ENCODE data around the gene PTOV1. TPM values are rescaled to one million over a fixed set of nuclear protein-coding genes. Genes with fewer than 3 reads are reported as not detected.
A peak's percentile ranks its signal among the peaks of the same experiment; 100 is the strongest.

Gene PTOV1
- total and polyA plus RNA-seq, 2 of the 8 experiments (the other 6 are each of a cell fraction or from before 2014, with no cell fraction given), result 147 to 251 TPM

DNA sequence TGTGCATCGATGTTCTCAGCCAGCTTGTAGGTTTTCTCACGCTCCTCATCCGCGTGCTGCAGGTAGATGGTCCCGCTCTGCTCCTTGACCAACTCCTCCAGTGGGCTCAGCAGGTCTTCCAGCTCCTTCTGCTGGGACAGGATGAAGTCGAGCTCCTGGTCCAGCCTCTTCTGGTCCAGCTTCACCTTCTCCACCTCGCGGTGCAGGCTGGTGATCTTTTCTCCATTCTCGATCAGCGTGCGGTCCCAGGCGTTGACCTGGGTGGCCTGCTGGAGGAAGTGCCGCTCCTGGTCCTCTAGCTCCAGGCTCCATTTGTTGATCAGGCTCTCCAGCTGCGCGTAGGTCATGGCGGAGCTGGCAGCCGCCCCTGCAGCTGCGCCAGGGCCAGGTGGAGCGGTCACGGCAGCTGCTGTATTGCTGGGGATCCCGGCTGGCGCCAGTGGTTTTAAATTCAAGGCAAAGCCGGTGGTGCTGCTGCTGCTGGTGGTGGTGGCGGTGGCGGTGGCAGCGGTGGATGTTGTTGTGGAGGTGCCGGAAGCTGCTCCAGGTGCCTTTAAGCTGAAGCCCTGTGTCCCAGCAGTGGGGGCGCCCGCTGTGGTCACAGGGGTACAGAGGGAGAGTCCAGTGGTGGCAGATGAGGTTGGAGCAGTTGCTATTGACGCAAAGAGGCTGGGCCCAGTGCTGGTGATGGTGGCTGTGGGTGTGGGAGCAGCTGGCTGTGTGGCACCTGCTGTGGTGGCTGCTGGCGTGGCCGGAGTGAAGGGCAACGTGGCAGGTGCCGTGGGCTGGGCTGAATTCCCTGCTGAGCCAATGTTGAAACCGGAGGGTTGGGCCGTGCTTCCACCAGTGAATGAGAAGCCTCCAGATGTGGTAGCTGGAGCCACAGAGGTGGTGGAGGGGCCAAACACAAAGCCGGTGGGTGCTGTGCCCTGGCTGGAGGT, 57.8 kb downstream of the PTOV1 start:
- peaks cover 0 to 6% (median 3%) of the 10 kb centered on the region in 4 experiments; a peak in 3 of 7 replicates for H3K4me1 ChIP-seq (replicated peaks in 1 of 4; ENCODE audit: control insufficient read depth in 3 of 4, insufficient read depth in 4 of 4, low read length in 3 of 4)
- no peak overlapping the region for H2BK20ac ChIP-seq (ENCODE audit: low read length)
- DNase-seq (ENCODE audit: low read depth in 1 of 2, low spot score in 2 of 2) (no peak), FAIRE-seq (no peak)
- no peak overlapping the region for H3K27ac ChIP-seq (ENCODE audit: low read depth, low read length)
- peaks cover 36 to 39% of the 10 kb centered on the region in 2 experiments for H4K20me1 ChIP-seq (replicated peaks in 1 of 2; ENCODE audit: control insufficient read depth in 1 of 2, insufficient read depth in 2 of 2, low read length in 2 of 2)
- no peak overlapping the region for H3K18ac ChIP-seq (ENCODE audit: extremely low read depth, low read length)
- H3K9ac ChIP-seq (replicated peaks in 1 of 4; ENCODE audit: extremely low read depth in 1 of 4, low read depth in 3 of 4, low read length in 3 of 4), result no peak overlapping the region
- no peak overlapping the region for H2AK5ac ChIP-seq (ENCODE audit: low read depth, low read length)
- no peak overlapping the region for H2BK12ac ChIP-seq (ENCODE audit: low read depth, low read length)
- no peak overlapping the region for H3K4me2 ChIP-seq (ENCODE audit: insufficient read depth in 1 of 2, low read depth in 2 of 2, low read length in 2 of 2)
- 0 out of 2 replicates have a peak overlapping the region, but pooled peaks have one; percentile 21 for H2BK5ac ChIP-seq (ENCODE audit: low read depth, low read length)
- no peak overlapping the region for H4K91ac ChIP-seq (replicated peaks; ENCODE audit: insufficient read length, low read length)
- no peak overlapping the region for H3K23ac ChIP-seq (ENCODE audit: insufficient read length)
- ChIA-PET CTCF (ENCODE audit: partially characterized antibody) (interaction anchor here (0.6 to 4.8 kb wide), 5 partner anchors 9 to 851 kb away, joined by 3 to 20 read pairs (median 3); no protein-coding TSS in a partner anchor), POLR2A (ENCODE audit: partially characterized antibody) (interaction anchor here (1.0 to 19.2 kb wide), 7 partner anchors 9 to 32 kb away, joined by 3 to 373 read pairs (median 6); partner anchors contain the start of genes AKT1S1, ATF5, IL4I1 and NUP62)
- H4K5ac ChIP-seq (ENCODE audit: insufficient read length, low read depth, low read length), result no peak overlapping the region
- H3K56ac ChIP-seq (replicated peaks; ENCODE audit: insufficient read length, low read depth, low read length), result no peak overlapping the region
- no peak overlapping the region for H4K8ac ChIP-seq (ENCODE audit: extremely low read depth, insufficient read depth, low read length)
- 98% methylated on average over 32 of the region's 37 CpGs; no CpG with 5 or more reads in 1 of the 2 experiments for WGBS, 2 experiments (ENCODE audit: extremely low coverage in 1 of 2, insufficient coverage in 1 of 2, insufficient read length in 1 of 2, insufficient replicate concordance in 2 of 2, low coverage in 1 of 2, low lambda C conversion rate in 2 of 2, missing lambda C conversion rate in 1 of 2)
- peaks cover 0 to 25% of the 10 kb centered on the region in 2 experiments; a peak in 1 of 4 replicates for H3K79me2 ChIP-seq (ENCODE audit: control insufficient read depth in 1 of 2, insufficient read depth in 2 of 2, low read length in 2 of 2)
- no peak overlapping the region for H3K4me3 ChIP-seq (ENCODE audit: extremely low read depth in 1 of 4, insufficient read depth in 2 of 4, low read depth in 3 of 4, low read length in 4 of 4)
- H3K9me3 ChIP-seq (ENCODE audit: insufficient read depth in 2 of 2, low read depth in 1 of 2, low read length in 1 of 2), result no peaks in the 10 kb centered on the region
- no peaks in the 10 kb centered on the region for H3K23me2 ChIP-seq (ENCODE audit: low read depth, low read length)
- H2BK15ac ChIP-seq (ENCODE audit: low read length), result no peak overlapping the region
- peaks cover 21 to 45% (median 34%) of the 10 kb centered on the region in 4 experiments; a peak in 7 of 8 replicates for H3K36me3 ChIP-seq (ENCODE audit: control insufficient read depth in 2 of 4, insufficient read depth in 4 of 4, low read length in 3 of 4)
- peaks cover 7% of the 10 kb centered on the region; the same call in 1 of the 2 replicates for H3K79me1 ChIP-seq (ENCODE audit: low read depth, low read length)
- no peak overlapping the region for H2BK120ac ChIP-seq (replicated peaks; ENCODE audit: low read depth, low read length)
- no peak overlapping the region for H3K14ac ChIP-seq (ENCODE audit: insufficient read length)
- no peak overlapping the region for H2AFZ ChIP-seq (ENCODE audit: low read length)
- H3K4ac ChIP-seq (replicated peaks; ENCODE audit: insufficient read length, low read depth, low read length), result no peak overlapping the region
- H3K27me3 ChIP-seq (replicated peaks in 1 of 4; ENCODE audit: control insufficient read depth in 3 of 4, extremely low read depth in 1 of 4, insufficient read depth in 3 of 4, low read length in 3 of 4), result no peaks in the 10 kb centered on the region; a peak in 1 of 7 replicates
- TF ChIP-seq TAF1 (IDR thresholded peaks at IDR 0.05; ENCODE audit: low read depth, low read length), result no peak
- TF ChIP-seq HDAC6 (IDR thresholded peaks at IDR 0.05; ENCODE audit: low read depth, low read length), result no peak
- TF ChIP-seq, protein P1, sequence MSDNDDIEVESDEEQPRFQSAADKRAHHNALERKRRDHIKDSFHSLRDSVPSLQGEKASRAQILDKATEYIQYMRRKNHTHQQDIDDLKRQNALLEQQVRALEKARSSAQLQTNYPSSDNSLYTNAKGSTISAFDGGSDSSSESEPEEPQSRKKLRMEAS (IDR thresholded peaks at IDR 0.05), result no peak
- TF ChIP-seq BRCA1 (IDR thresholded peaks at IDR 0.05; ENCODE audit: low read depth, low read length), result no peak
- no peak for TF ChIP-seq ZNF274 (IDR thresholded peaks at IDR 0.05; ENCODE audit: borderline replicate concordance, extremely low read depth, low read length)
- TF ChIP-seq, protein P2, sequence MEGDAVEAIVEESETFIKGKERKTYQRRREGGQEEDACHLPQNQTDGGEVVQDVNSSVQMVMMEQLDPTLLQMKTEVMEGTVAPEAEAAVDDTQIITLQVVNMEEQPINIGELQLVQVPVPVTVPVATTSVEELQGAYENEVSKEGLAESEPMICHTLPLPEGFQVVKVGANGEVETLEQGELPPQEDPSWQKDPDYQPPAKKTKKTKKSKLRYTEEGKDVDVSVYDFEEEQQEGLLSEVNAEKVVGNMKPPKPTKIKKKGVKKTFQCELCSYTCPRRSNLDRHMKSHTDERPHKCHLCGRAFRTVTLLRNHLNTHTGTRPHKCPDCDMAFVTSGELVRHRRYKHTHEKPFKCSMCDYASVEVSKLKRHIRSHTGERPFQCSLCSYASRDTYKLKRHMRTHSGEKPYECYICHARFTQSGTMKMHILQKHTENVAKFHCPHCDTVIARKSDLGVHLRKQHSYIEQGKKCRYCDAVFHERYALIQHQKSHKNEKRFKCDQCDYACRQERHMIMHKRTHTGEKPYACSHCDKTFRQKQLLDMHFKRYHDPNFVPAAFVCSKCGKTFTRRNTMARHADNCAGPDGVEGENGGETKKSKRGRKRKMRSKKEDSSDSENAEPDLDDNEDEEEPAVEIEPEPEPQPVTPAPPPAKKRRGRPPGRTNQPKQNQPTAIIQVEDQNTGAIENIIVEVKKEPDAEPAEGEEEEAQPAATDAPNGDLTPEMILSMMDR (IDR thresholded peaks at IDR 0.05; ENCODE audit: control extremely low read depth in 1 of 3, insufficient read depth in 1 of 3, low read depth in 1 of 3, low read length in 3 of 3), result no peak
- no peak for TF ChIP-seq KDM5A (IDR thresholded peaks at IDR 0.05; ENCODE audit: low read length)
- TF ChIP-seq RAD21 (IDR thresholded peaks at IDR 0.05 in 1 of 2, conservative IDR thresholded peaks at IDR 0.05 in 1 of 2; ENCODE audit: low read depth in 2 of 2, low read length in 2 of 2), result no peak

Data from H1 (cell line).